H1 (cell line): ENCODE measurements around the gene OR2T12.

ENCODE experiments used
- EGR1 ChIP-seq: IDR thresholded peaks from 2 replicates; pipeline ENCODE4 v1.6.1; 2011; ENCODE audit warnings: low read depth, low read length, borderline replicate concordance
- EP300 ChIP-seq, 2 experiments: IDR thresholded peaks; 1 replicate in 1 of 2; 2 replicates in 1 of 2; pipeline ENCODE4 v1.6.1; 2011 to 2012; ENCODE audit warnings: low read depth in 2 of 2, low read length in 2 of 2, mild to moderate bottlenecking in 2 of 2, borderline replicate concordance in 1 of 2, inconsistent platforms in 1 of 2, moderate library complexity in 1 of 2
- EZH2 ChIP-seq: fragments of 200-600 bp; sonication (generic); IDR thresholded peaks from 2 replicates; pipeline ENCODE4 v1.7.1; 2012; ENCODE audit warnings: low read depth, mild to moderate bottlenecking, moderate library complexity, low read length, inconsistent platforms; ENCODE audit not compliant: severe bottlenecking
- HDAC2 ChIP-seq, 2 experiments: fragments of 300-600 bp in 1 of 2; sonication (generic) in 1 of 2; IDR thresholded peaks; 2 replicates each; pipeline ENCODE4 v1.6.1; 2011 to 2012; ENCODE audit warnings: low read depth in 2 of 2, low read length in 2 of 2, mild to moderate bottlenecking in 2 of 2, moderate library complexity in 2 of 2, borderline replicate concordance in 1 of 2, inconsistent platforms in 1 of 2
- POLR2A ChIP-seq, 2 experiments: IDR thresholded peaks; 1 replicate in 1 of 2; 2 replicates in 1 of 2; pipeline ENCODE4 v1.6.1; 2011; ENCODE audit warnings: low read depth in 2 of 2, low read length in 2 of 2, mild to moderate bottlenecking in 2 of 2; ENCODE audit errors: control extremely low read depth in 1 of 2
- RBBP5 ChIP-seq: IDR thresholded peaks from 2 replicates; pipeline ENCODE4 v1.7.1; 2012; ENCODE audit warnings: low read depth, mild to moderate bottlenecking, inconsistent platforms, low read length, moderate library complexity, borderline replicate concordance
- RFX5 ChIP-seq: IDR thresholded peaks from 2 replicates; pipeline ENCODE4 v1.6.1; 2011; ENCODE audit warnings: low read depth, low read length, improper control_type of control experiment, borderline replicate concordance
- SP2 ChIP-seq: IDR thresholded peaks from 2 replicates; pipeline ENCODE4 v1.6.1; 2012; ENCODE audit warnings: mild to moderate bottlenecking, low read length, inconsistent platforms
- SUZ12 ChIP-seq: fragments of 200-600 bp; sonication (generic); IDR thresholded peaks from 2 replicates; pipeline ENCODE4 v1.6.1; 2012; ENCODE audit warnings: mild to moderate bottlenecking, inconsistent platforms, low read length, moderate library complexity, mixed read lengths
- TF ChIP-seq, protein P1 (sequence below), 3 experiments: IDR thresholded peaks; 1 replicate in 2 of 3; 2 replicates in 1 of 3; pipeline versions ENCODE4 v1.5.1 to v1.6.1; 2011; ENCODE audit warnings: low read length in 3 of 3, mild to moderate bottlenecking in 3 of 3, inconsistent platforms in 2 of 3, low read depth in 1 of 3, moderate library complexity in 1 of 3; ENCODE audit not compliant: insufficient read depth in 1 of 3; ENCODE audit errors: control extremely low read depth in 1 of 3

- TF ChIP-seq, protein P1, sequence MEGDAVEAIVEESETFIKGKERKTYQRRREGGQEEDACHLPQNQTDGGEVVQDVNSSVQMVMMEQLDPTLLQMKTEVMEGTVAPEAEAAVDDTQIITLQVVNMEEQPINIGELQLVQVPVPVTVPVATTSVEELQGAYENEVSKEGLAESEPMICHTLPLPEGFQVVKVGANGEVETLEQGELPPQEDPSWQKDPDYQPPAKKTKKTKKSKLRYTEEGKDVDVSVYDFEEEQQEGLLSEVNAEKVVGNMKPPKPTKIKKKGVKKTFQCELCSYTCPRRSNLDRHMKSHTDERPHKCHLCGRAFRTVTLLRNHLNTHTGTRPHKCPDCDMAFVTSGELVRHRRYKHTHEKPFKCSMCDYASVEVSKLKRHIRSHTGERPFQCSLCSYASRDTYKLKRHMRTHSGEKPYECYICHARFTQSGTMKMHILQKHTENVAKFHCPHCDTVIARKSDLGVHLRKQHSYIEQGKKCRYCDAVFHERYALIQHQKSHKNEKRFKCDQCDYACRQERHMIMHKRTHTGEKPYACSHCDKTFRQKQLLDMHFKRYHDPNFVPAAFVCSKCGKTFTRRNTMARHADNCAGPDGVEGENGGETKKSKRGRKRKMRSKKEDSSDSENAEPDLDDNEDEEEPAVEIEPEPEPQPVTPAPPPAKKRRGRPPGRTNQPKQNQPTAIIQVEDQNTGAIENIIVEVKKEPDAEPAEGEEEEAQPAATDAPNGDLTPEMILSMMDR (IDR thresholded peaks at IDR 0.05; ENCODE audit: control extremely low read depth in 1 of 3, insufficient read depth in 1 of 3, low read depth in 1 of 3, low read length in 3 of 3) = no peak
- TF ChIP-seq RFX5 (no peak), EGR1 (no peak), HDAC2 (IDR thresholded peaks at IDR 0.05; ENCODE audit: borderline replicate concordance in 1 of 2, low read depth in 2 of 2, low read length in 2 of 2) (no peak), SP2 (no peak), RBBP5 (no peak), EP300 (IDR thresholded peaks at IDR 0.05; ENCODE audit: borderline replicate concordance in 1 of 2, low read depth in 2 of 2, low read length in 2 of 2) (no peak), POLR2A (IDR thresholded peaks at IDR 0.05; ENCODE audit: control extremely low read depth in 1 of 2, low read depth in 2 of 2, low read length in 2 of 2) (no peak), EZH2 (no peak), SUZ12 (no peak)
Observed at GRCh38 chr1:248306103-248306502, 2.9 kb upstream of the OR2T12 start.
